Stimulated activated CD8-positive, alpha-beta memory T cell treated with anti-CD3 and anti-CD28 coated beads, Interleukin-2, amount 100 ng/mL, for 1 hour (primary cell): Measurements from ENCODE around the gene IFI16.
"Not testable (repeated sequence)": the region's sequence is repeated elsewhere in the genome, so short reads cannot be mapped to it uniquely, and the experiment has no call there.

Experiments
- DNase-seq, 2 donors: peaks; one replicate each; pipeline ENCODE4 v3.0.0-alpha.2; 2020; ENCODE audit warnings: low read depth in 2 of 2

The IFI16 gene

GRCh38 chr1:159009704-159010361, at the start of gene IFI16:
IFI16 (plus strand) TSS chr1:159009907; CDS start chr1:159014681, 4,774 bp downstream.
- DNase-seq, result peak in 1 of 2 donors; percentile 34

- no peak for DNase-seq
Observed at GRCh38 chr1:158961178-158961577, 48.5 kb upstream of the IFI16 start.

GRCh38 chr1:158962983-158963382, 46.7 kb upstream of the IFI16 start:
- no peak for DNase-seq

- no peak for DNase-seq
Observed at GRCh38 chr1:158969166-158969565, 40.5 kb upstream of the IFI16 start.

- no peak for DNase-seq
Observed at GRCh38 chr1:158969855-158970254, 39.9 kb upstream of the IFI16 start.

GRCh38 chr1:158972841-158973240, 36.9 kb upstream of the IFI16 start:
- DNase-seq, result no peak

GRCh38 chr1:158976219-158976618, 33.5 kb upstream of the IFI16 start:
- no peak for DNase-seq

- no peak for DNase-seq
Observed at GRCh38 chr1:158978730-158979129, 31.0 kb upstream of the IFI16 start.

- DNase-seq, result no peak
Observed at GRCh38 chr1:158979229-158979628, 30.5 kb upstream of the IFI16 start.

- no peak for DNase-seq
Observed at GRCh38 chr1:158983235-158983634, 26.5 kb upstream of the IFI16 start.

GRCh38 chr1:158984386-158984785, 25.3 kb upstream of the IFI16 start:
- no peak for DNase-seq

GRCh38 chr1:158989424-158989823, 20.3 kb upstream of the IFI16 start:
- no peak for DNase-seq

GRCh38 chr1:158992787-158993312, 16.9 kb upstream of the IFI16 start:
- no peak for DNase-seq

GRCh38 chr1:158996998-158997397, 12.7 kb upstream of the IFI16 start:
- DNase-seq, result no peak

- no peak for DNase-seq
Observed at GRCh38 chr1:158998037-158998780, 11.5 kb upstream of the IFI16 start.

GRCh38 chr1:158998781-158999161, 10.9 kb upstream of the IFI16 start:
- DNase-seq, result no peak

- no peak for DNase-seq
Observed at GRCh38 chr1:158999316-159000069, 10.2 kb upstream of the IFI16 start.

- no peak for DNase-seq
Observed at GRCh38 chr1:159000070-159000409, 9.7 kb upstream of the IFI16 start.

GRCh38 chr1:159000625-159001024, 9.1 kb upstream of the IFI16 start:
- DNase-seq, result no peak

GRCh38 chr1:159005161-159005560, 4.5 kb upstream of the IFI16 start:
- DNase-seq, result no peak

- DNase-seq, result no peak
Observed at GRCh38 chr1:159005676-159006075, 4.0 kb upstream of the IFI16 start.

- DNase-seq, result not testable (repeated sequence)
Observed at GRCh38 chr1:159006210-159006807, 3.4 kb upstream of the IFI16 start.
